GM19035 (cell line): ENCODE data around the gene MUL1.

Experiments
- ATAC-seq: cut with Tn5 transposase; IDR thresholded peaks from one replicate; pipeline ENCODE4 v1.9.1; 2021; ENCODE audit not compliant: unreplicated experiment

The MUL1 gene

DNA sequence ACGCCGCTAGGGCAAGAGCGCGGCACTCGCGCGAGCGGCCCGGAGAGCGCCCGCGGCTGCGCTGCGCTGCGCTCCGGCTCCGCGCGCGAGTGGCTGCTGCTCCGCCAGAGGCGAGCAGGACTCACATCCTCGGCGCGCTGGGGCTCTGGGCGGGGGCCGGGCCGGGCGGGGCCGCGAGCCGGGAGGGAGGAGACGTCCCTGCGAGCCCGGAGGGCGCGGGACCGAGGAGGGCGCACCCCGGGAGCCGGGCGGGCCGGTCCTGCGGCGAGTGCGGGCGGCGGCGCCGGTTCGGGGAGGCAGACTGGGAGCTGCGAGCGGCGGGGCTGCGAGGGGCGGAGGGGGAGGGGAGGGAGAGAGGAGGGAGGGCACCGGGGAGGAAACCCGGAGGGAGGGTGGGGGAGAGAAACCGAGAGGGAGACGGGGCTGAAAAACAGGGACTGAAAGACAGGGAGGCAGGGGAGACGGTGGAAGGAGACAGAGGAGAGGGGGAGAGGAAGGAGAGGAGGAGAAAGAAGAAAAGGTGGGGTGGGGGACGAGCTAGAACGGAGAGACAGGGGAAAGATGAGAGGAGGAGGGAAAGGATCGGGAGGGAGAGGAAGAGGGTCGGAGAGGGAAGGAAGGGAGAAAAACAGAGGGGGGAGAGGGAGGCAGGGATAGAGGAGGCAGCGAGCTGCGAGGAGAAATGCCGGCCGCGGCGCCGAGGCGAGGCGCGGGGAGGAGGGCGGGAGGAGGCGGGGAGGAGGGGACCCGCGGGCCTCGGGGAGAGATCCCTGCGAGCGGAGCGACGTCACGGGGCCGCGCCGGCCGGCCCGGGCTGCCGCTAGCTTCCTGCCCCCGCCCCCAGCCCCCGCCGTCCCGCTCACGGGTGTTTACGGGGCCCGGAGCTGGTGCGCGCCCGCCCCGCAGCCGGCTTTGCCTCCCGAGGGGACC lies 22.2 kb downstream of the MUL1 start, which contains the start of gene CAMK2N1:
CAMK2N1 (minus strand) TSS at position 684 of the 930 bp plus-strand sequence. CDS start 831 bp downstream, outside the sequence.
- no peak for ATAC-seq

DNA sequence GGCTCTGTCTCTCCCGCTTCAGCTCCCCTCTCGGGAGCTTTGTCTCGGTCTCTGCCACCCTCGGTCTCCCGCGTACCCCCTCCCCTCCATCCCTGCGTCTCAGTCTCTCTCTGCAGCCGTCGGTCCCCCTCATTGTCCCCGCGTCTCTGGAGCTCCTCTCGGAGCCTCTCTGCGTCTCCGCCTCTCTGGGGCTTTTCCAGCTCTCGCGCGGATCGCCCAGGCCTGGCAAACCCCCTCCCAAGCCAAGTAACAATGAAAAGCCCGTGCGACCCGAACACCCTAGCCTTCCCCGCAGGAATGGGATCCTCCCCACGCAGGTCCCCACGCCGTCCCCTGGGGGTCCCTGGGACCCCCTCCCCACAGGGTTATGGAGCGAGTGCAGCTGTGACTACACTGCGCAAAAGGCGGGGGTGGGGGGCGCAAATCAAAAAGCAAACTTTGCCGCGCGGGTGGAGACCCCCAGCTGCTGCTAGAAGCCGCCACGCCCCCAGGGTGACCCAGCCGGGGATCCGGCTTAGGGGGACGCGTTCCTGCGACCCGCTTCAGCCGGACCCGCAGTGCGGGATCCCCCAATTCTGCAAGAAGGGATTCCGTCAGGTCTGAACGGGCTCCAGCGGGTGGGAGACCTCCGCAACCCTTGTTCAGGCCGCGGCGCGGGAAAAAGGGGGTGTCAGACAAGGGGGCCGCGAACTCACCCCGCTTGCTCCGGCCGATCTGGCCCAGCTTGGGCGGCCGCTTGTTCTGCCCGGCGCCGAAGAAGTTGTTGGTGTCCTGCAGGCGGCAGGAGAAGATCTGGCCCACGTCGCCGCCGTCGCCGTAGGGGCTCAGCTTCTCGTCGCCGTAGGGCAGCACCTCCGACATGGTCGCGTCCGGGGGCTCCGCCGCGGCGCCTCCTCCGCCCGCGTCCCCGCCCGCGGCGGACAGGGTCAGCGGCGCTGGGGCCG lies 23.2 kb downstream of the MUL1 start:
- ATAC-seq = no peak

DNA sequence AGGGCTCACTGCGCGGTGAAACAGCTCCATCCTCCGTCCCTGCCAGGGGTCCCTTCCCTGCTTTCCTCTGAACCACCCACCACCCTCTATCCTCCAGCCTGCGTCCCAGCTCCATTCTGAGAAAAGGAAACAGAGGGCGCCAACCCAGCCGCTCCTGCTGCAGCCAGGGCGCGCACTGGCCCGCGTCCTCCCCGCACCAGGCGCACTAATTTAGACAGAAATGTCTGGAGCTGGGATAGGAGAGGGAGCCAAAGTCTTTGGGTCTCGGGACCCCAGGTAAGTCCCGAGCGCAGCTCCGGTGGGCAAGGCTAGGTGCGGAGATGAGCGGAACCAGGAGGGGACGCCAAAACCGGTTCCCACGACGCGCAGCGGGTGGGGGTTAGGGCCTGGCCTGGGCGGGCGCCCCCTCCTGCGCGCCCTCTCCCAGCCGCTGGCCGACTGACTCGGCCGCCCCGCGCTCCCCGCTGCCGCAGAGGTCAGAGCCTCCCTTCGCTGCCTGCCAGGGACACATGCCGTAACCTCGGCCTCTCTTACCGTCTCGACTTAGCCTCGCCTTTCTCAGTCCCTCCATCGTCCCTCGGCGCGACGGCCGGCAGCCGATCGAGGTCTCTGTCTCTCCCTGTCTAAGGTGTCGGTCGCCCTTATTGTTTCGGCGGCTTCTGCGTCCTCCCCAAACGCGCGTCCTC lies 24.0 kb downstream of the MUL1 start:
- no peak for ATAC-seq

DNA sequence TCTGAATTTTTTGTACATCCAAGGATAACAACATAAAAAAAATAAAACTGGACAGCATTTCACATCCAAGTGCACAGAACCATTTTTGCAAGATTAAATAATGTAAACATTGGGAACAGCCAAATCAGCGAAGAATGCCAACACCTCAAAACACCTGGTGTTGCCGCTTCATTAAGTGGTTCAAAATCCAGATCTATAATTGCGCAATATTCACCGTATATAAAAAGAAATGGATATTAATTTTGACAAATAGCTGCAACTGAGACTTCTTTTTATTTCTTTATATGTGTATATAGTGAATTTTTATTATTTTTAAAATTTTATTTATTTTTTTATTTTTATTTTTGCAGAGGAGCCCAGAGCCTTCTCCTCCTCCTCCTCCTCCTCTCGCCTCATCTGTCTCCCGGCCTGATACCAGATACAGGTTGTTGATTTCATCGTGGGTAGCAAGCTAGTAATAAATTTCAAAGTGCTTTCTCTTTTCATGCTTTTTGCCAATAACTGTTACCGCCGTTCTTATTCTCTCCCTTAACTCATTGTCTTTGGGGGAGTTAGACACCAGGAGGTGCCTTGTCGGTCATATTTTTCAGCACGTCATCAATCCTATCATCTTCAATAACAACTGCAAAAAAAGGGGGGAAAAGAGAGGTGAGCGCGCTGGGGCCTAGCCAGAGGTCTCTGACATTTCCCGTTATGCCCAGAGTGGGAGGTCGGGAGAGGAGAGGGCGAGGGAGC lies 24.7 kb downstream of the MUL1 start:
- ATAC-seq = no peak

DNA sequence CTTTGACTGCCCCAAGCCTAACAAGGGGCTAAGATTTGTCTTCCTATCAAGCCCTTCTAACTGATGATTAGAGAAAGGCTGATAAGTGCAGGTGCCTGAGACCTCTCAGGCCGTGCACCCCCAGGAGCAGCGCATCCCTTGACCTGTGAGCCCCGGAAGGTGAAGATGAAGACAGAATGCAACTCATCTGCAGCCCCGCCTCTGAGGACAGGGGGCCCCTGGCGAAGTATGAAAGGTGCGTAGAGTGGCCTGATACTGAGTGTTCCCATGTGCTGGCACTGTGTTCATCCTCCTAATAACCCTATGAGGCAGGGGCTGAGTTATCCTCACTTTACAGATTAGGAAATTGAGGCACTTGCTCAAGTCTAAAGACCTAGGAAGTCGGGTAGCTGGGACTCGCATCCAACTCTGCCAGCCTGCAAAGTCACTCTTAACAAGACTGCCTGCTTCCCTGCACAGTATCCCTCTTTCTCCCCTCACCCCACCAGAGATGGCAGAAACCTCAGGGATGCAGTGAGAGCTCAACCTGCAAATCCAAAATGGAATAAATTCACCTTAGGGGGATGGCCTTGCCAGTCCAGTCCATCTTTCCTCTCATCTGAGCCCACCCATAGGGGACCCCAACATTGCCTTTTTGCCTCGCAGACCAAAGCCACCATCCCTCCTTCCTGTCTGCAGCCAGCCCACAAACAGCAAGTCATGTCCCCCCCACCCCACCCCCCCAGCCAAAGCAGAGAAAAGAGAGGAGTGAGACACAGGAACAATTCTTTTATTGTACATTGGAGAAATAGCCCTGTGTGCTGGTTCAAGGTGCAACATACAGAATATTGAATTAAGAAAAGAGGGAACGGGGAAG lies 26.1 kb downstream of the MUL1 start:
- no peak for ATAC-seq

DNA sequence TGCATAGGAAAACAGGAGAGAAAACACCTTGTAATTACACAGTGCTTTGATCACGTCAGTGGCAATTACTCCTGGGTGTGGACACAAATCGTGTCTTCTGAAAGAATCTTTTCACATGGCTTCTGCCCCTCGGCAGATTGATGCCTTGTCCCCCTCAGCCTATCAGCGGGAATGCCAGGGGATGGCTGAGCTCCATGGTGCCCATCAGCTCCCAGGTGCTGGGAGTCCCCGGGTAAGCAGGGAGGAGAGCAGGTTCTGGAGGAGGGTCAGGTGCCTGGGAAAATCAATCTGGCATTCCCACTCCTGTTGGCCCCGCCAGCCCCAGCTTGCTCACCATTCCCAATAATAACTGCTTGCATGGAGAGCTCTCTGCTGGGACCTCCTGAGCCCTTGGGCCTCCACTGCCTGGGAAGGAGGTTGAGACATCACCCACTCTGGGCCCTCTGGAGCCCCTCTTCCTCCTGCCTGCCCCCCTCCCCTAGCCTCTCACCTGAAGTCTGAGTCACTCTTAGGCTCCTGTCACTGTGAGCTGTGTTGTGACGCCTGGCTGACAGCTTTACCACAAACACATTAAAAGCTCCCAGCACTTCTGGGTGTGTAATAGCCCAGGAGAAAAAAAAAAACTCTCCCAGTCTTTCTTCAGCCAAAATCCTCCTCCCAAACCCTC lies 26.9 kb downstream of the MUL1 start:
- no peak for ATAC-seq

DNA sequence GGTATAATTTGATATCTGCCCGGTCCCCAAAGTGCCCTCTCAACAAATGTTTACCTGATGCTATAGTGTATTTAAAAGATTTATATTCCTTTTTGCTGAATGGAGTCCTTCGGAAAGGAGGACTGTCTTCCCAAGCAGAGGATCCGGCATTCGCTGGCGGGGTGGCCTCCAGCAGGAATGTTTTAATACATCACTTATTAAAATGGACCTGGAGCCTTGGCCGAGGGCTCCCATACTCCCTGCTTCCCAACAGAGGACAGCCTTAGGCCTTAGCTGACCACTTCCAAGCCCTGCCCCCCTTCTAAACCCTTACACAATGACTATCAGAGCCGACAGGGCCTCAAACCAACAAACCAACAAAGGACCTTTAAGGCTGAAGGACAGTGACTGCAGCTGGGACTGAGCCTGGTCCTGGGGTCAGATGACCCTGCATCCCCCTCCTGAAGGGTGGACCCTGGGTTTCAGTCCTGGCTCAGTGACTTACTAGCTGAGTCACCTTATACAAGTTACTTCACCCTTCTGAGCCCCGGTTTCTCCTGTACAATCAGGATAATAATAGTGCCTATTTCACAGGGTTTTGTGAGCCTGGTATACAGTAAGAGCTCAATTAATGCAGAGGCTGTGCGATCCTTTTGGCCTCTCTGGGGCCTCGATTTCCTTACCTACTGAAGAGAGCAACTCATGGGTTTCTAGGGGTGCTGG lies 27.6 kb downstream of the MUL1 start:
- no peak for ATAC-seq

DNA sequence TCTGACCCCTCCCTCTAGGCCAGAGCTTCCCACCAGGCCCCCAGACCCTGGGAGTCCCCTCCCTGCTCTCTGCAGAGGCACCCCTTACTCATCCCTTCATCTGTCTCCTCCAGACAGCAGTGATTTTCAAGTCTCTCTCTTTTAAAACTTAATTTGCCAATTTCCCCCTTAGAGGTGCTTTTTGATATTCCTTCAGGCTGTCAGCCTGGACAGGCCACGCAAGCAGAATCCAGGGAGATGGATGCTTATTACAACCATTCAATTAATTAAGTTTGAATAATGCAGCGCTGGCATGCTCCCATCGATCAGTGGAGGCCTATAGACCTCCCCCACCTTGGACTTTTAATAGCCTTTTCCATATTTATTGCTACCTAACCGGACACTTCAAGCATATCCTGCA lies 28.1 kb downstream of the MUL1 start:
- ATAC-seq = no peak

DNA sequence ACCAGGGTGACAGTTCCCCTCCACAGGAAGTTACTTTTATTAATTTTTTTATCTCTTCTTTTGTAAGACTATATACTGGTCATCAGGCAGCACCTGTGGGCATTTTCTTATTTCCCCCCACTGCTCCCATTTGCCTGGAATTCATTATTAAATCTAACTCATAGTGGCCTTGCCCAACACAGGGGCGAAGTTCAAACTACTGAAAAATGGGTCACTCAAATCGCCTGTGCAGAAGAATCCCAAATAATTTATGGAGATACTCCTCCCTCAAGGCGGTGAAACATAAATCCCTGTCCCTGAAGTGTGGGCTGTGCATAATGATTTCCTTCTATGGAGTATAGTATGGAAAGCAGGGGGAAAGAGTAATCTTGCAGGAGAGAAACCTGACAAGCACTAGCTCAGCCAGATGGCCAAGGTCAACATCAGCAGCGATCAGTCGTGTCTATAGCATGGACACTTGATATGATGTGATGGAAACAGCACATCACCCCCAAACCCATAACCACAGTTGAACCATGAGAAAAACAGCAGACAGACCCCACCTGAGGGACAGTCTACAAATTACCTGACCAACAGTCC lies 29.8 kb downstream of the MUL1 start:
- ATAC-seq = no peak

DNA sequence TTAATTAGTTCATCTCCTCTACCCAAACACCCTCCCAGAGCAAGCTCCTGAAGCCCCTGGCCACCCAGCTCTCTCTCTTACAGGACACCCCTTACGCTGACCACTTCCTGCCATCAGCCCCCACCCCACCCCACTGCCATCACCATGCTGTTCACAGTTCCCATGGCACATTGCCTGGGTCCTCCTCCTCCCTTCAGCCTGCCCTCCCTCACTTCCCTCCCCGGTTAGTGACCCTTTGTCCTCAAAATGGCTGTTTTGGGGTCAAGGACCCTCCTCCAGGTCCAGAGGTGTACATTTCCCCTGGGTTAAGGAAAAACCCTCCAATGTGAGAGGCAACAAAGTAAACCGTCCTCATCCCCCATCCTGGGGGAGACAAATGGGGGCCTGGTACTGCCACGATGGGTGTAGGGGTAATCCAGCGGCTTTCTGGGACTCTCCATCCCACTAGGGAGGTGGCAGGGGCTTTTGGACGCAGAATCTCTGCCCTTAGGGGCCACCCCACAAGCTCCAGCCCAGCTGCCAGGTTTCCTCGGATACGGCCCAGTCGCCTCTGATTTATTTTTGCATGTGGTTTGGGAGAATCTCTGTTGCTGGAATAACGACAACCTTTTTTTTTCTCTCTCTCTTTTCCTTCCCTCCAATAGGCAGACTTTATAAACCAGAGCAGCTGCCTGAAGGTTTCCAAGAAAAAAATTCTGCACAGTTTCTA lies 30.4 kb downstream of the MUL1 start:
- ATAC-seq = no peak

DNA sequence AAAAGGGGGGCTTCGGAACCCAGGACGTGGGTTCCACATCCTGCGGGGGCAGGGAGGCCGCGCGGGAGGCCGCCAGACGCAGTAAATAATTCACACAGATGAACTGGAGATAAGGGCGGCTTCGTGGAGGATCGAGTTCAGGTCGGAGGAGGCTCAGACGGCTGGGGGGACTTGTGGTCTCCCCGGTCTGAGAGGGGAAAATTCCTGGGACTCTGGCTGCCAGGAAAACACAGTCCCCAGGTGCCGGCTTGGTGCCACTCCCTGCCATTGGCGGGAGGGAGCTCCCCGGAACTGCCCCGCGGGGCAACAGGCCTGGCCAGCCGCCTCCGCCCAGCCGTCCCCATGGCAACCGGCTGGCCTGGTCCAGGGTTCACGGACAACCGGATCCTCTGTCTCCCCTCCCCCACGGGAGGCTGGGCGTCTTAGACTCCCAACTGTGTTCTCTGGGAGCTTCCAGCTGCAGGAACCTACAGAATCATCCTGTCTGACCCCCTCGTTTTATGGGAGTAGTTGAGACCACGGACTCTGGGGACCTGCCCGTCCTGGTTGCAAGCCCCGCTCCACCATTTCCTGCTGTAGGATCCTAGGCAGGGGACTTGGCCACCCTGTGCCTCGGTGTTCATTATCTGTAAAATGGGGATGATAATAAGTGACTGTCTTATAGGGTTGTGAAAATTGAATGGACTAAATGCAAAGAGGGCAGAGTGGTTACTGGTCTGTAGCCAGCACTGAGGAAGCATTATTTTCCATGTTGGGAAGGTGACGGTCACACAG lies 31.5 kb downstream of the MUL1 start:
- no peak for ATAC-seq

DNA sequence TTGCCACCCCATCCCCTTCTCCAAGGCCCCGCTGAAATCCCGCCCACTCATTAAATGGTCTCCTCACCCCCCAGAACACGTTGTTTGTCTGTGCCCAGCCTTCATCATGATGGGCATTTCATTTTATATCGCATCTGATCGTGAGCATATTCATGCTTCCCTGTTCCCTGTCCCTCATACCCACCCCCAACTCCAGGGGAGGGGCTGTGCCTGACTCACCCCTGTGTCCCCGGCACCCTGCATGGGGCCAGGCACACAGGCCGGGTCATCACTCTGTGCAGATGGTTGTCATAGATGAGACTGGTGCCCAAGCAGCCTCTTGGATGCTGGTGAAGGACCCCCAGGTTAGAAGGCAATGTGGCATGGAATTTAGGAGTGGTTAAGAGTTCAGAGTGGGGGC lies 33.0 kb downstream of the MUL1 start:
- no peak for ATAC-seq

DNA sequence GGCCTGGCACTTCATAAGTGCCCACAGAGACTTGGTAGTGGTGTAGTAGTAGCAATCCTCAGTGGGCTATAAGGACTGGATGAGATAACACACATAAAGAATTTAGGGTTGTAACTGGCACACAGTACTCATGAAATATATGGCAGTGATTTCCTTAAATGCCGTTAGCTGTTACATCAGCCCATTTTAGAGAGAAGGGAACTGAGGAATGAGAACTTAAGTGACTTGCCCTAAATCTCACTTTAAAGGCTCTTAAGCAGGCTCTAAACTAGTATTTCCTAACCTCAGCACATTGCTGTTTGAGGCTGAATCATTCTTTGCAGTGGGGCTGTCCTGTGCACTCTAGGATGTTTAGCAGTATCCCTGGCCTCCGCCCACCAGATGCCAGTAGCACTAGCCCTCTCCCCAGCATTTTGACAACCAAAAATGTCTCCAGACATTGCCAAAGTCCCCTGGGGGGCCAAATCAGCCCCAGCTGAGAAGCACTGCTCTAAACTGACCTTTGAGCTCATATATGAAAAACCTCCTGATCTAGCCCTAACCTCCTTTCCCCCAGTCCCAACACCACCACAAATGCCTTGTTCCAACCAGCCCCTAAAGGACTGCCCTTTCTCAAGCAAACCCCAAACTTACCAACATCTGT lies 33.5 kb downstream of the MUL1 start:
- ATAC-seq = no peak

DNA sequence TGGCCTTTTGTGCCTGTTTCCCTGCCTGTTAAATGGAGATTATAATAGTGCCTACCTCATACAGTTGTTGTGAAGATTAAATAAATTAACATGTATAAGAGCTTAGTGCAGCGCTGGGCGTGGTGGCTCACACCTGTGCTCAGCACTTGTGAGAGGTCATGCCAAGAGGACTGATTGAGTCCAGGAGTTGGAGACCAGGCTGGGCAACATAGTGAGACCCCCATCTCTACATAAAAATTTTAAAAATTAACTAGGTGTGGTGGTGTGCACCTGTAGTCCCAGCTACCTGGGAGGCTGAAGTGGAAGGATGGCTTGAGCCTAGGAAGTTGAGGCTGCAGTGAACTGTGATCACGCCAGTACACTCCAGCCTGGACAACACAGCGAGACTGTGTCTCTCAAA lies 34.1 kb downstream of the MUL1 start:
- ATAC-seq = no peak

DNA sequence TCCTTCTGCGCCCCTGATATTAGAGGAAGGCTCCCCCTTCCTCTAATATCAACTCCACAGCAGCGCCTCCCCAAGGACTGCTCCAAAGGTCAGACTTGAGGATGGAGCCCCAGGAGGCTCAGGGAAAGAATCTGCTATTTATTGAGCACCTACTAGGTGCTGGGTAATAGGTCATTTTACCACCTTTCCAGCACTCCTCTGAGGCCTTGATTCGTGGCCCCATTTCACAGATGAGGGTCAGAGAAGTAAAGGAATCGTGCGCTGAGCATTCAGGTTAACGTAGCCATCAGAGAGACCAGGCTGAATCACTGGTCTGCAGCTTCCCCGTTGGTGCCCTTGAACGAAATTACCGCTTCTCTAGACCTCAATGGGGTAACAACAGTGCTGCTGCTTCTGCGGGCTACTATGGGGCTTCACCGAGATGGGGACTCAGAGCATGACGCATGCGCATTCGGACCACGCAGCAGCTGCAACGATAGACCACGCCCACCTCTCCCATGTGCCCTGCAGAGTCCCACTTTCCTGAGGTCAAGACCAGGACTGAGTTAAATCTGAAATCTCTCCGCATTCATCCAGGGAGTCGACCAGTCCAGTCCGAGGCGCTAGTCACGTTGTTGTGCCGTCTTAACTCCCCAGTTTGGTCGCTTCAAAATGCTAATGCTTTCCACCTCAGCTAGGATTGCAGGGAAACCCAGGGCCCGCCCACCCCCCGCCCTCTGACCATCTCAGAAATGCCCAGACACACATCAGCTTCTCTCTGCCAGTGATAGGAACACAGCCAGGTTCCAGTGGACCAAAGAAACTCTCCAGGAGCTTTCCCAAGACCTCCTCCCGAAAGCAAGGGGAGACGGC lies 34.9 kb downstream of the MUL1 start:
- ATAC-seq = no peak
